Measurements from ENCODE around the gene RCL1. TPM values are rescaled to one million over a fixed set of nuclear protein-coding genes. Genes with fewer than 3 reads are reported as not detected.
A peak's percentile ranks its signal among the peaks of the same experiment; 100 is the strongest.

The RCL1 gene
- total and polyA plus RNA-seq, 9 donors, result 11.1 to 17.9 (median 13.9) TPM

GRCh38 chr9:4827224-4827623 is 34.5 kb downstream of the RCL1 start:
- H3K4me3 ChIP-seq (ENCODE audit: low read length), result no peak overlapping the region
- no peak for DNase-seq
- H3K4me1 ChIP-seq (ENCODE audit: control insufficient read depth, insufficient read depth, low read length), result no peaks in the 10 kb centered on the region
- peaks cover 6% of the 10 kb centered on the region for H3K36me3 ChIP-seq (ENCODE audit: control insufficient read depth, insufficient read depth, low read length)
- no peaks in the 10 kb centered on the region for H3K27me3 ChIP-seq (ENCODE audit: control insufficient read depth, insufficient read depth, low read length)
- H3K9me3 ChIP-seq (replicated peaks; ENCODE audit: control insufficient read depth, low read depth, low read length), result no peaks in the 10 kb centered on the region
- no peak overlapping the region for H3K27ac ChIP-seq (ENCODE audit: low read length)
- no CpG with 5 or more reads among the region's 2 CpGs for WGBS (ENCODE audit: insufficient coverage)

GRCh38 chr9:4828761-4829160 is 36.0 kb downstream of the RCL1 start:
- Histone ChIP-seq H3K27me3 (ENCODE audit: control insufficient read depth, insufficient read depth, low read length) (no peaks in the 10 kb centered on the region), H3K9me3 (replicated peaks; ENCODE audit: control insufficient read depth, low read depth, low read length) (no peaks in the 10 kb centered on the region), H3K4me3 (ENCODE audit: low read length) (no peak overlapping the region), H3K4me1 (ENCODE audit: control insufficient read depth, insufficient read depth, low read length) (no peaks in the 10 kb centered on the region), H3K27ac (ENCODE audit: low read length) (no peak overlapping the region), H3K36me3 (ENCODE audit: control insufficient read depth, insufficient read depth, low read length) (peaks cover 7% of the 10 kb centered on the region)
- no peak for DNase-seq
- WGBS (ENCODE audit: insufficient coverage), result 63% methylated on average over 2 of the region's 2 CpGs

- H3K36me3 ChIP-seq (ENCODE audit: control insufficient read depth, insufficient read depth, low read length), result peaks cover 9% of the 10 kb centered on the region
- no peak for DNase-seq
- H3K4me1 ChIP-seq (ENCODE audit: control insufficient read depth, insufficient read depth, low read length), result no peaks in the 10 kb centered on the region
- H3K9me3 ChIP-seq (replicated peaks; ENCODE audit: control insufficient read depth, low read depth, low read length), result no peaks in the 10 kb centered on the region
- WGBS (ENCODE audit: insufficient coverage), result 64% methylated on average over 1 of the region's 1 CpG
- H3K27ac ChIP-seq (ENCODE audit: low read length), result no peak overlapping the region
- H3K27me3 ChIP-seq (ENCODE audit: control insufficient read depth, insufficient read depth, low read length), result no peaks in the 10 kb centered on the region
- H3K4me3 ChIP-seq (ENCODE audit: low read length), result no peak overlapping the region
These were observed 37.2 kb downstream of the RCL1 start for GRCh38 chr9:4829969-4830368.

DNA sequence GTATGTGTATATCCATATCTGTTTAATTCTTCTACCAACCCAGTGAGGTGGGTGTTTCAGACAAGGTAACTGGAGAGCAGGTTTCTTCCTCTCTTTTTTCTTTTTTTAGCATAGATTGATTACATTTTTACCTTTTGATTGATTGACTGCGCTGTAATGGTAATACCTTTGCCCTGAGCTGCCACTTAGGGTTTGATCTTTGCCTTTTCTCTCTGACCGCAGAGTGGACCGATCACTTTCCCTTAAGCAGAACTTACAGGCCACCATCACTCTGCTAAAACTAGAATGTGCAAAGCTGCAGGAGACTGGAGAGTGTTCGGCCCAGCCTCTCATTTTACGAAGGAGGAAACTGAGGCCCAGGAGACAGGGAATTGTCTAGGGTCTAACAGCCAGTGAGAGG is 38.0 kb downstream of the RCL1 start:
- peaks cover 10% of the 10 kb centered on the region for H3K36me3 ChIP-seq (ENCODE audit: control insufficient read depth, insufficient read depth, low read length)
- no peaks in the 10 kb centered on the region for H3K27me3 ChIP-seq (ENCODE audit: control insufficient read depth, insufficient read depth, low read length)
- WGBS (ENCODE audit: insufficient coverage), result 100% methylated on average over 3 of the region's 5 CpGs
- no peak overlapping the region for H3K27ac ChIP-seq (ENCODE audit: low read length)
- H3K4me3 ChIP-seq (ENCODE audit: low read length), result no peak overlapping the region
- no peaks in the 10 kb centered on the region for H3K9me3 ChIP-seq (replicated peaks; ENCODE audit: control insufficient read depth, low read depth, low read length)
- no peak for DNase-seq
- H3K4me1 ChIP-seq (ENCODE audit: control insufficient read depth, insufficient read depth, low read length), result no peaks in the 10 kb centered on the region

DNA sequence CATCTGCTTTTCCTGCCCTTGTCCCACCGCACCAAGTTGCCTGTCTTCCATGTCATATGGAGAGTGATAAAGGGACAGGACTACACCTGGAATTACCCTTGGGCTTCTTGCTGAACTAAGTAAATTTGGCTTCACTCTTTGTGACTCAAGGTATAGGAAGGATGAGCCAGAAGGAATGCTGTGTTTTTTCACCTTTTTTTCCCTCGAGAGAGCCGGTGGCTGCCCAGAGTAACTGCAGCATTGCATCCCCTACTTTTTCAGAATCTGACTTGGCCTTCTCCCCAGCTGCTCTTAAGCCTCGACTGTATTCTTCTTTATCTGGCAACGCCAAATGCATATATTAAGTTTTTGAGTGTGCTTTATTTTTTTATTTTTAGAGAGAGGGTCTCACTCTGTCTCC is 38.4 kb downstream of the RCL1 start:
- Histone ChIP-seq H3K9me3 (replicated peaks; ENCODE audit: control insufficient read depth, low read depth, low read length) (no peaks in the 10 kb centered on the region), H3K27ac (ENCODE audit: low read length) (no peak overlapping the region), H3K27me3 (ENCODE audit: control insufficient read depth, insufficient read depth, low read length) (no peaks in the 10 kb centered on the region), H3K4me3 (ENCODE audit: low read length) (no peak overlapping the region), H3K36me3 (ENCODE audit: control insufficient read depth, insufficient read depth, low read length) (peaks cover 10% of the 10 kb centered on the region), H3K4me1 (ENCODE audit: control insufficient read depth, insufficient read depth, low read length) (no peaks in the 10 kb centered on the region)
- DNase-seq, result no peak
- 80% methylated on average over 1 of the region's 5 CpGs for WGBS (ENCODE audit: insufficient coverage)

GRCh38 chr9:4831944-4832343 is 39.2 kb downstream of the RCL1 start:
- Histone ChIP-seq H3K9me3 (replicated peaks; ENCODE audit: control insufficient read depth, low read depth, low read length) (no peaks in the 10 kb centered on the region), H3K27ac (ENCODE audit: low read length) (no peak overlapping the region), H3K4me1 (ENCODE audit: control insufficient read depth, insufficient read depth, low read length) (no peaks in the 10 kb centered on the region), H3K27me3 (ENCODE audit: control insufficient read depth, insufficient read depth, low read length) (no peaks in the 10 kb centered on the region), H3K36me3 (ENCODE audit: control insufficient read depth, insufficient read depth, low read length) (peaks cover 10% of the 10 kb centered on the region), H3K4me3 (ENCODE audit: low read length) (no peak overlapping the region)
- DNase-seq, result no peak
- WGBS (ENCODE audit: insufficient coverage), result no CpG with 5 or more reads among the region's 3 CpGs

GRCh38 chr9:4832786-4833579 is 40.2 kb downstream of the RCL1 start:
- no peaks in the 10 kb centered on the region for H3K27me3 ChIP-seq (ENCODE audit: control insufficient read depth, insufficient read depth, low read length)
- peaks cover 13% of the 10 kb centered on the region for H3K36me3 ChIP-seq (ENCODE audit: control insufficient read depth, insufficient read depth, low read length)
- WGBS (ENCODE audit: insufficient coverage), result no CpG with 5 or more reads among the region's 7 CpGs
- no peak overlapping the region for H3K4me3 ChIP-seq (ENCODE audit: low read length)
- peaks cover 4% of the 10 kb centered on the region for H3K4me1 ChIP-seq (ENCODE audit: control insufficient read depth, insufficient read depth, low read length)
- no peaks in the 10 kb centered on the region for H3K9me3 ChIP-seq (replicated peaks; ENCODE audit: control insufficient read depth, low read depth, low read length)
- H3K27ac ChIP-seq (ENCODE audit: low read length), result no peak overlapping the region
- DNase-seq, result peak; percentile 51

DNA sequence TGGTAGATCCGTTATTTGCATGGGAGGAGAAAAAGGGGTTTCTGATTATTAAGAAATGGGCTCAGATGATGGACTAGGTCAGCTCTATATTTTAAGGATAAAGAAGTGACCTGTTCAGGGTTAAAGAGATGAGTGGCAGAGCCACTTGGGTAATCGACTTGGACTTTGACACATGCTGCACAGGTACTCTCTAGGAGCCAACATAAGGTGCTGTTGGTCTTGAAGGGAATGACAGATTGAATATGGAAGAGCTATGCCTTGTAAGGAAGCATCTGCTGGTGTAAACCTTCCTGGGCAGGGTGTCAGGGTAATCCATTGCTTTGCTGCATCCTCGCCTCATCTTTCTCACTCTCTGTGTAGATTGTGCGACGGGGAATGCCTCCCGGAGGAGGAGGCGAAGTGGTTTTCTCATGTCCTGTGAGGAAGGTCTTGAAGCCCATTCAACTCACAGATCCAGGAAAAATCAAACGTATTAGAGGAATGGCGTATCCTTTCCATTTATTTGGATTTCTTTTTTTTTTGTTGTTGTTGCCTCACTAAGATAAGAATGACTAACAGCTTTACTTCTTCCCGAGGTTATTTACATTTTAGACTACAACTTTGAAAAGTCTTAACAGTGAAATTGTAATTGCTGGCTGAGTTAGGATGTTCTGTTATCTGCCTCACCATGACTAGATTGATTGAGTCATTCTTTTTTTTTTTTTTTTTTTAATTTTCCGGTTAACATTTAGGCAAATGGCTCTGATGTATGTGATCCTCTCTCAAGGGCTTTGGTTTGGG is 41.2 kb downstream of the RCL1 start:
- WGBS (ENCODE audit: insufficient coverage), result 78% methylated on average over 2 of the region's 11 CpGs

GRCh38 chr9:4836676-4837075 is 43.9 kb downstream of the RCL1 start:
- 95% methylated on average over 2 of the region's 3 CpGs for WGBS (ENCODE audit: insufficient coverage)
- no peaks in the 10 kb centered on the region for H3K27me3 ChIP-seq (ENCODE audit: control insufficient read depth, insufficient read depth, low read length)
- peaks cover 21% of the 10 kb centered on the region for H3K36me3 ChIP-seq (ENCODE audit: control insufficient read depth, insufficient read depth, low read length)
- DNase-seq, result no peak
- H3K4me1 ChIP-seq (ENCODE audit: control insufficient read depth, insufficient read depth, low read length), result peaks cover 4% of the 10 kb centered on the region
- H3K4me3 ChIP-seq (ENCODE audit: low read length), result no peak overlapping the region
- no peaks in the 10 kb centered on the region for H3K9me3 ChIP-seq (replicated peaks; ENCODE audit: control insufficient read depth, low read depth, low read length)
- no peak overlapping the region for H3K27ac ChIP-seq (ENCODE audit: low read length)

More for the DNA sequence above, 41.2 kb downstream of the RCL1 start:
- peaks cover 13% of the 10 kb centered on the region for H3K36me3 ChIP-seq (ENCODE audit: control insufficient read depth, insufficient read depth, low read length)
- no peak overlapping the region for H3K4me3 ChIP-seq (ENCODE audit: low read length)
- DNase-seq, result no peak
- no peak overlapping the region for H3K27ac ChIP-seq (ENCODE audit: low read length)
- H3K9me3 ChIP-seq (replicated peaks; ENCODE audit: control insufficient read depth, low read depth, low read length), result no peaks in the 10 kb centered on the region
- no peaks in the 10 kb centered on the region for H3K27me3 ChIP-seq (ENCODE audit: control insufficient read depth, insufficient read depth, low read length)
- peaks cover 4% of the 10 kb centered on the region for H3K4me1 ChIP-seq (ENCODE audit: control insufficient read depth, insufficient read depth, low read length)
